NB4 (cell line): Measurements from ENCODE around the gene AGXT.

Source experiments
- DNase-seq: peaks from one replicate; pipeline ENCODE4 v3.0.0; 2010; ENCODE audit warnings: low read depth
- H3K4me3 ChIP-seq: one replicate; pipeline ENCODE4 v1.5.1; 2011; ENCODE audit warnings: mild to moderate bottlenecking, low read depth, low read length, moderate library complexity
- CTCF ChIP-seq: IDR thresholded peaks from one replicate; pipeline ENCODE4 v1.5.1; 2012; ENCODE audit warnings: low read depth, low read length
- MAX ChIP-seq: IDR thresholded peaks from 2 replicates; pipeline ENCODE4 v1.6.1; 2011; ENCODE audit warnings: low read depth, low read length
- MYC ChIP-seq: IDR thresholded peaks from 2 replicates; pipeline ENCODE4 v1.6.1; 2011; ENCODE audit warnings: low read depth, low read length
- POLR2A ChIP-seq: IDR thresholded peaks from 2 replicates; pipeline ENCODE4 v1.6.1; 2011; ENCODE audit warnings: mild to moderate bottlenecking; ENCODE audit not compliant: insufficient read length; ENCODE audit errors: extremely low read depth

AGXT gene

DNA sequence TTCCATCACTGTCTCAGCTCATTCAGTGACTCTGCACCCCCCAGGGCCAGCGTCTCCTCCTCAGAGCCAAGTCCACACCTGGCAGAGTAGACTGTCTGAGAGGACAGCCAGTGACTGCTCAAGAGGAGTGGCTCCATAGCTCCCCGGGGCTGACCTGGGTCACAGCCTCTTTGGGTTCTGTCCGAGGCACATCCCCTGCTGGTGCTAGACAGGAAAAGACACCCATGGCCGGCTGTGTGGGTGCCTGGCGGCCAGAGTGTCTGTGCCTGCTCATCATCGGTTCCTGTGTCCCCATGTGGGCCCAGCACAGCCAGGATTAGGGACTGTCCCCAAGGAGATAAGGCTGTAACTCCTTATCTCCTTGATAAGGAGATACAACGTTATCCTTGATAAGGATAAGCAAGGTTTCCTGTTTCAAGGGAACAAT lies 34.0 kb downstream of the AGXT start:
- H3K4me3 ChIP-seq, result no peak overlapping the region
- TF ChIP-seq CTCF (no peak), MAX (no peak), POLR2A (no peak), MYC (no peak)
- no peak for DNase-seq

DNA sequence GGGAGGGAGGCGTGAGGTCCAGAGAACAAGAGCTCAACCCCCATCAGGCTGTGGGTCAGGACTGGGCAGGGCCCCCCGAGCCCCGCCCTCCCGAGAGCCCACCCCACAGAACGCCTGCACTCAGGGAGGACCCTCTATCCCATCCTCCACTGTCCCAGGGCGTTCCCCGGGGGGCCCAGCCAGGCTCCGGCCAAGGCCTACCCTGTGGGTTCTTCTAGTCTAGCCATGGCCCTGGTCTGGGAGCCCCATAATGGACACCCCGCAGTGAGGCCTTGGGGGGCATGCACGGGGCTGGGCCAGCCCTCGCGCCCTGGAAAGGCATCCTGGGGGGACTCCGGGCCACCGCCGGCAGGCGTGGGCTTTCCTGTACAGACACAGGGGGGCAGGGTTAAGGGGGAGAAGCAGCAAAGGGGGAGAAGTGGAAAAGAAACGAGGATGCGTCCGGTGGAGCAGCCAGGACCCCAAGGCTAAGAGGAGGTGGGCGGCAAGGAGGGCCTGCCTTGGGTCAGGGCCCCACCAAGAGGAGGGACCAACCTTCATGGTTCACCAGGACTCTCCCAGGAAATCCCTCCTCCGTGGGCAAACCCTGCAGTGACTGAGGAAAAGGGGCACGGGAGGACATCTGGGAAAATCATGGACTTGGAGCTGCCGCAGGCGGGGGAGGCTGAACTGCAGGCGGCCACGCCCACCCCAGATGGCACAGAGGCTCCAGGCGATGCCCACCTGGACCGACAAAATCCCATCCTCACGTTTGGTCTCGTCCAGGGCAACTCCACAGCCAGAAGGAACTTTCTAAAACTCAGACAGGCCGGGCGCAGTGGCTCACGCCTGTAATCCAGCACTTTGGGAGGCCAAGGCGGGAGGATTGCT lies 34.8 kb downstream of the AGXT start:
- no peak for DNase-seq
- TF ChIP-seq MAX (no peak), CTCF (no peak)
- H3K4me3 ChIP-seq, result no peak overlapping the region

- no peak for DNase-seq
- H3K4me3 ChIP-seq, result no peak overlapping the region
- TF ChIP-seq POLR2A (no peak), MYC (no peak), MAX (no peak), CTCF (no peak)
These were observed 35.9 kb downstream of the AGXT start for GRCh38 chr2:240904216-240905175.

- DNase-seq, result no peak
- no peak for TF ChIP-seq MAX
- no peak for TF ChIP-seq MYC
- TF ChIP-seq CTCF, result no peak
- TF ChIP-seq POLR2A, result no peak
- no peak overlapping the region for H3K4me3 ChIP-seq
These were observed 36.7 kb downstream of the AGXT start for GRCh38 chr2:240905176-240905781.

DNA sequence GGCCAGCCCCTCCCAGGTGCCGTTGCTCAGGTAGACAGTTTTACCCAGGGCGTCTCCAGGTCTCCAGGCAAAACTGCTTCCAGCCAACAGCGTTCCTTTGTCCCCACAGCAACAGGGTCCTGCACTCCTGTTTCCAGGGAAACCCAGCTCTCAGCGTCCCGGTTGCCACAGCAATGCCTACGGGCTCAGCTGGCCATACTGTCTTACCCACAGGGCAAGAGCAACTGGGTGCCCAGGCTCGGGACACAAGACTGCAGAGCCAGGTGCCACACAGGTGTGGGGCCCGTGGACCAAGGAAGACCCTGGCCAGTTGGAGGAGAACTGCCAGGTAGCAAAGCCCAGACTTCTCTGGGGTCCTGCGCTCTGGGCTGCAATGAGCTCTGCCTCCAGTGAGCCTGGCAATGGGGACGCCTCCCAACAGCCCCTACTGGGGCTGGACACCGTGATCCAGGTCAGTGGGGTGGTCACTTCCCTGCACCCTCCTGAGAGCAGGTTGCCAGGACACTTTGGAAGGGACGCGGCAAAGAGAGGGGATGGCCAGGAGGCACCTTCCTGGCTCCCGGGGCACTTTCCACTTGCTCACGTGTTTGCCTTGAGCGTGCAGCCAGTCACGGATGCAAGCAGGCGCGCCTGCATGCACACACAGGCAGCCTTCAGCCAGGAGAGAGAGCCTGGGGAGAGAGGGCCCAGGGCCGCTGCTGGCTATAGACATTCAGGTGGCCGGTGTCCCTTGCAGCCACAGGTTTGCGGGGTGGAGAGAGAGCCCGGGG lies 37.7 kb downstream of the AGXT start, which contains the start of gene CROCC2:
CROCC2 (plus strand) TSS at position 196 of the 770 bp plus-strand sequence; CDS start at position 374, 178 bp downstream.
- TF ChIP-seq POLR2A (no peak), CTCF (no peak), MAX (no peak), MYC (no peak)
- no peak within 1 kb of the TSS for H3K4me3 ChIP-seq
- DNase-seq, result no peak
